Activated CD8-positive, alpha-beta T cell treated with anti-CD3 and anti-CD28 coated beads for 36 hours (primary cell): Measurements from ENCODE around the gene CAPRIN2. TPM values are rescaled to one million over a fixed set of nuclear protein-coding genes. Genes with fewer than 3 reads are reported as not detected.

Source experiments
- ATAC-seq: fragments of 200-7000 bp; cut with Tn5 transposase; one replicate; pipeline ENCODE4 v1.10.0; 2021; ENCODE audit warnings: mild to moderate bottlenecking, moderate library complexity
- CTCF ChIA-PET: fragments of 350-600 bp; sonication (Branson Sonifier 250); formaldehyde crosslinking; loops from one replicate; lab custom pipeline; 2021; ENCODE audit warnings: antibody characterized with exemption; lab: Charles Lee
- POLR2A ChIA-PET: fragments of 350-600 bp; sonication (Branson Sonifier 250); formaldehyde crosslinking; loops from one replicate; lab custom pipeline; 2021; ENCODE audit warnings: antibody characterized with exemption; lab: Charles Lee
- DNase-seq: peaks from one replicate; pipeline ENCODE4 v3.0.0-alpha.2; 2020
- H3K27ac Mint-ChIP-seq: one replicate; pipeline ENCODE4 v1.8.0; 2021; ENCODE audit warnings: mild to moderate bottlenecking, mixed read lengths
- H3K27me3 Mint-ChIP-seq: one replicate; pipeline ENCODE4 v1.8.0; 2021; ENCODE audit warnings: mixed read lengths
- H3K36me3 Mint-ChIP-seq: one replicate; pipeline ENCODE4 v1.8.0; 2021; ENCODE audit warnings: low read depth, mixed read lengths
- H3K4me1 Mint-ChIP-seq: one replicate; pipeline ENCODE4 v1.8.0; 2021; ENCODE audit warnings: low read depth, mixed read lengths
- H3K4me3 Mint-ChIP-seq: one replicate; pipeline ENCODE4 v1.8.0; 2021; ENCODE audit warnings: mild to moderate bottlenecking, moderate library complexity, mixed read lengths
- H3K9me3 Mint-ChIP-seq: one replicate; pipeline ENCODE4 v1.8.0; 2021; ENCODE audit warnings: mixed read lengths
- CTCF ChIP-seq: fragments of 200-600 bp; IDR thresholded peaks from one replicate; pipeline ENCODE4 v1.8.0; 2022; ENCODE audit warnings: antibody characterized with exemption, mild to moderate bottlenecking
- intact Hi-C: fragments of 100-400 bp; cut with micrococcal nuclease; formaldehyde crosslinking; loops from one replicate; pipeline ENCODE4 v1.10.0; 2022
- total RNA-seq, 2 experiments: library from RNA; stranded (reverse); gene quantifications; one replicate each; pipeline ENCODE4 v1.2.3, GENCODE V29; 2021

Gene CAPRIN2
- total RNA-seq, 2 experiments from 2014 or later = 8.1 to 11.7 TPM

- intact Hi-C loops = no loop called here
- H3K9me3 Mint-ChIP-seq = no peaks in the 10 kb centered on the region
- no peak for TF ChIP-seq CTCF
- H3K27me3 Mint-ChIP-seq = peaks cover 17% of the 10 kb centered on the region
- H3K36me3 Mint-ChIP-seq = no peaks in the 10 kb centered on the region
- H3K4me3 Mint-ChIP-seq = no peak overlapping the region
- POLR2A ChIA-PET = no interaction called here
- peaks cover 14% of the 10 kb centered on the region for H3K4me1 Mint-ChIP-seq
- no peak overlapping the region for H3K27ac Mint-ChIP-seq
- CTCF ChIA-PET = interaction anchor here (1.2 kb wide), 1 partner anchor 31 kb away, joined by 4 read pairs; no protein-coding TSS in a partner anchor
- ATAC-seq (no peak), DNase-seq (no peak)
Observed at GRCh38 chr12:30792085-30792484, 37.3 kb upstream of the CAPRIN2 start.

- Mint-ChIP-seq H3K4me3 (no peak overlapping the region), H3K27me3 (peaks cover 16% of the 10 kb centered on the region), H3K4me1 (no peaks in the 10 kb centered on the region), H3K36me3 (no peaks in the 10 kb centered on the region), H3K9me3 (no peaks in the 10 kb centered on the region), H3K27ac (no peak overlapping the region)
- no peak for DNase-seq
- POLR2A ChIA-PET = no interaction called here
- no peak for ATAC-seq
- intact Hi-C loops = no loop called here
- CTCF ChIA-PET = interaction anchor here (1.1 to 1.7 kb wide), 3 partner anchors 11 to 32 kb away, joined by 4 to 6 read pairs (median 4); no protein-coding TSS in a partner anchor
- TF ChIP-seq CTCF = no peak
Observed at GRCh38 chr12:30788754-30789153, 34.0 kb upstream of the CAPRIN2 start.

GRCh38 chr12:30785630-30786029 is 30.9 kb upstream of the CAPRIN2 start:
- intact Hi-C loops = no loop called here
- ChIA-PET POLR2A (no interaction called here), CTCF (no interaction called here)

GRCh38 chr12:30784508-30784907 is 29.8 kb upstream of the CAPRIN2 start:
- no peak for ATAC-seq
- no peaks in the 10 kb centered on the region for H3K9me3 Mint-ChIP-seq
- no peaks in the 10 kb centered on the region for H3K36me3 Mint-ChIP-seq
- H3K27ac Mint-ChIP-seq = no peak overlapping the region
- intact Hi-C loops = no loop called here
- H3K27me3 Mint-ChIP-seq = peaks cover 16% of the 10 kb centered on the region
- H3K4me3 Mint-ChIP-seq = no peak overlapping the region
- TF ChIP-seq CTCF = no peak
- no peak for DNase-seq
- H3K4me1 Mint-ChIP-seq = no peaks in the 10 kb centered on the region
- CTCF ChIA-PET = interaction anchor here (0.9 kb wide), 1 partner anchor 11 kb away, joined by 3 read pairs; no protein-coding TSS in a partner anchor
- POLR2A ChIA-PET = no interaction called here

More at GRCh38 chr12:30785630-30786029, 30.9 kb upstream of the CAPRIN2 start:
- H3K4me1 Mint-ChIP-seq = no peaks in the 10 kb centered on the region
- no peaks in the 10 kb centered on the region for H3K9me3 Mint-ChIP-seq
- H3K36me3 Mint-ChIP-seq = no peaks in the 10 kb centered on the region
- no peak overlapping the region for H3K27ac Mint-ChIP-seq
- ATAC-seq (no peak), DNase-seq (no peak)
- H3K4me3 Mint-ChIP-seq = no peak overlapping the region
- peaks cover 16% of the 10 kb centered on the region for H3K27me3 Mint-ChIP-seq
- no peak for TF ChIP-seq CTCF

- intact Hi-C loops = no loop called here
- no peaks in the 10 kb centered on the region for H3K36me3 Mint-ChIP-seq
- ChIA-PET CTCF (no interaction called here), POLR2A (no interaction called here)
- H3K27me3 Mint-ChIP-seq = peaks cover 16% of the 10 kb centered on the region
- H3K9me3 Mint-ChIP-seq = no peaks in the 10 kb centered on the region
- no peak overlapping the region for H3K4me3 Mint-ChIP-seq
- no peaks in the 10 kb centered on the region for H3K4me1 Mint-ChIP-seq
- ATAC-seq (no peak), DNase-seq (no peak)
- no peak overlapping the region for H3K27ac Mint-ChIP-seq
- TF ChIP-seq CTCF = no peak
Observed at GRCh38 chr12:30783946-30784345, 29.2 kb upstream of the CAPRIN2 start.
